Left lung (tissue), 10 donors: Measurements from ENCODE around the gene MARVELD1. TPM values are rescaled to one million over a fixed set of nuclear protein-coding genes. Genes with fewer than 3 reads are reported as not detected.

Experiments
- ATAC-seq: fragments of 200-7000 bp; cut with Tn5 transposase; one replicate; pipeline ENCODE4 v1.9.1; 2020; ENCODE audit warnings: moderate library complexity
- DNase-seq, 4 donors: peaks; one replicate each; pipeline ENCODE4 v3.0.0-alpha.2; 2013 to 2020
- H3K27ac ChIP-seq, 2 donors: fragments of 200-600 bp; sonication (generic) in 1 of 2; one replicate each; pipeline versions ENCODE4 v1.5.0 to v1.8.0; 2020 to 2021
- H3K27me3 ChIP-seq, 2 donors: fragments of 200-600 bp; sonication (generic) in 1 of 2; one replicate each; pipeline versions ENCODE4 v1.5.0 to v1.8.0; 2020 to 2021
- H3K36me3 ChIP-seq, 2 donors: fragments of 200-600 bp; sonication (generic) in 1 of 2; one replicate each; pipeline versions ENCODE4 v1.5.0 to v1.8.0; 2020 to 2021
- H3K4me1 ChIP-seq, 2 donors: fragments of 200-600 bp; one replicate each; pipeline ENCODE4 v1.8.0; 2021
- H3K4me3 ChIP-seq, 2 donors: fragments of 200-600 bp; sonication (generic) in 1 of 2; one replicate each; pipeline versions ENCODE4 v1.5.0 to v1.8.0; 2020 to 2021; ENCODE audit warnings: mild to moderate bottlenecking in 1 of 2
- H3K9me3 ChIP-seq, 2 donors: fragments of 200-600 bp; sonication (generic) in 1 of 2; one replicate each; pipeline versions ENCODE4 v1.5.0 to v1.8.0; 2020 to 2021
- intact Hi-C, 2 donors: fragments of 100-400 bp; cut with DNase I; formaldehyde crosslinking; loops; one replicate each; pipeline versions ENCODE4 v1.11.2 to v1.14.2; 2022
- polyA plus RNA-seq, 6 donors: library from polyadenylated mRNA; unstranded; fragments of 120-200 nt; gene quantifications; one replicate each; pipeline ENCODE4 v1.2.1, GENCODE V29; 2013; ENCODE audit not compliant: insufficient read length in 6 of 6
- total RNA-seq, 2 donors: library from RNA; stranded (reverse); fragmentation: NEBNext Ultra II Directional; extraction: Animal tissue kit (Norgen Biotek cat#: 25700); gene quantifications; one replicate each; pipeline ENCODE4 v1.2.1, GENCODE V29; 2021
- TF ChIP-seq, protein P1 (sequence below), 2 donors: fragments of 200-600 bp; sonication (generic) in 1 of 2; IDR thresholded peaks; one replicate each; pipeline versions ENCODE4 v1.5.0 to v1.8.0; 2021; ENCODE audit warnings: antibody characterized with exemption in 2 of 2
- donor health status: DM: no; HTN: yes; CAD: no.
- donor health status: DM: no; HTN: no; CAD: no.

The MARVELD1 gene
- total and polyA plus RNA-seq, 8 donors, result 48.1 to 66.9 (median 57.5) TPM

DNA sequence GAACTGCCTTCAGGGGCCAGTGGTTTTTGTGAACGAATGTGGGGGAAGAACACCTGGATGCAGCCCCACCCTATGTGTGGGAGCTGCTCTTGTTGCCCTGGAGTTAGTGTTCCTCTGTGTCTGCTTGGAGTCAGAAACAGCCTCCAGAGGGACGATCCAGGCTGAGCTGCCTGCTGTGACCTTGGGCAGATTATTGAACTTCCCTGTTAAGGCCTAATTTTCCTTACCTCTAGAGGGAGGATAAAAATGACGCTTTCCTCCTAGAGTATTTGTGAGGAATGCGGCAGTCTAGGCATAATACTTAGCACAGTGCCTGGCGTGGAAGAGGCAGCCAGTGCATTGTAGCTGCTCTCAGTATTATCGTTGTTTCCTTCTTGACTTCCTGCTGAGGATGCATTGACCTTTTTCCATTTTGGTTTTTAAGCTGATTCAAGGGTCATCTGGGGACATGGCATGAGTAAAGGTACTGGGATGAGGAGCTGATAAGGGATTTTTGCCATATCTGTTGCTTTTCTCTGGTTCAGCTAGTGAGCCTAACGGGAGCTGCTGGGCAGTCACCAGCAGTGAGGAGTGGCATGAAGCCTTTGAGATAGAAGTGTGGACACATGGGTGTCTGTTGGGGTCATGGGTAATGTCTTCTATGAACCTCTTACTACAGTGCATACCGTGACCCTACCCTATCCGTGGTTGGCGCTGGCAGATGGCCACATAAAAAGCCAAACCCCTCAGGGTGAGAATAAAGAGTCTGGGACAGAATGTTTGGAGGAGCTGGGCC lies 29.8 kb downstream of the MARVELD1 start:
- Histone ChIP-seq H3K4me1 (peaks cover 5 to 21% of the 10 kb centered on the region in 2 donors), H3K9me3 (no peaks in the 10 kb centered on the region), H3K27me3 (no peaks in the 10 kb centered on the region), H3K4me3 (no peak overlapping the region), H3K36me3 (peaks cover 0 to 94% of the 10 kb centered on the region in 2 donors), H3K27ac (no peak overlapping the region)
- intact Hi-C loops, result no loop called here
- ATAC-seq (no peak), DNase-seq (peak in 1 of 4 donors; percentile 22)
- TF ChIP-seq, protein P1, sequence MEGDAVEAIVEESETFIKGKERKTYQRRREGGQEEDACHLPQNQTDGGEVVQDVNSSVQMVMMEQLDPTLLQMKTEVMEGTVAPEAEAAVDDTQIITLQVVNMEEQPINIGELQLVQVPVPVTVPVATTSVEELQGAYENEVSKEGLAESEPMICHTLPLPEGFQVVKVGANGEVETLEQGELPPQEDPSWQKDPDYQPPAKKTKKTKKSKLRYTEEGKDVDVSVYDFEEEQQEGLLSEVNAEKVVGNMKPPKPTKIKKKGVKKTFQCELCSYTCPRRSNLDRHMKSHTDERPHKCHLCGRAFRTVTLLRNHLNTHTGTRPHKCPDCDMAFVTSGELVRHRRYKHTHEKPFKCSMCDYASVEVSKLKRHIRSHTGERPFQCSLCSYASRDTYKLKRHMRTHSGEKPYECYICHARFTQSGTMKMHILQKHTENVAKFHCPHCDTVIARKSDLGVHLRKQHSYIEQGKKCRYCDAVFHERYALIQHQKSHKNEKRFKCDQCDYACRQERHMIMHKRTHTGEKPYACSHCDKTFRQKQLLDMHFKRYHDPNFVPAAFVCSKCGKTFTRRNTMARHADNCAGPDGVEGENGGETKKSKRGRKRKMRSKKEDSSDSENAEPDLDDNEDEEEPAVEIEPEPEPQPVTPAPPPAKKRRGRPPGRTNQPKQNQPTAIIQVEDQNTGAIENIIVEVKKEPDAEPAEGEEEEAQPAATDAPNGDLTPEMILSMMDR (IDR thresholded peaks at IDR 0.05), result no peak

DNA sequence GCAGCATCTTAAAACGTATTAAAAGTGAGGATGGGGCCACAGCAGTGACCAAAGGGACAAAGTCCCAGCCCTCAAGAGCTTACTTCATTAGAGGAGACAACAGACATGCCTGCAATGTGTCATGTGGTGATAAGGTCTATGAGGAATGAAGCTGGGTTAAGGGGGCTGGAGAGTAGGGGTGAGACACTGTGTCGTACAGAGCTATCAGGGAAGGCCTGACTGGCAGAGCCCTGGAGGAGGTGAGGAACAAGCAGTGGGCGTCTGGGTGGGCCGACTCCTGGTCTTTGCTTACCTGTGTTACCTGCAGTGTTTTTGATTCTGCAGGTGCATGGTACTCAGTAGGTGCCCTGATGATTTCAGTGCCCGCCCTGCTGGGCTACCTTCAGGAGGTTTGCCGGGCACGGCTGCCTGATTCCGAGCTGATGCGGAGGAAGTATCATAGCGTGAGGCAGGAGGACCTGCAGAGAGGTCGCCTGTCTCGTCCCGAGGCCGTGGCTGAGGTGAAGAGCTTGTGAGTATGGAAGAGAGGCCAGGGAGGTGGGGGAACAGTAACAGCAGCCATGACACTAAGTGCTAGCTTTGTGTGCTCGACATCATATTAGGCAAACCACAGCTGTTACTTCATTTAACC lies 31.0 kb downstream of the MARVELD1 start:
- Histone ChIP-seq H3K4me3 (no peak overlapping the region), H3K27ac (no peak overlapping the region), H3K9me3 (no peaks in the 10 kb centered on the region), H3K36me3 (peaks cover 0 to 98% of the 10 kb centered on the region in 2 donors), H3K27me3 (no peaks in the 10 kb centered on the region), H3K4me1 (peaks cover 0 to 9% of the 10 kb centered on the region in 2 donors)
- intact Hi-C loops, result no loop called here
- DNase-seq (peak in 1 of 4 donors; percentile 26), ATAC-seq (no peak)
- TF ChIP-seq, protein P1 (IDR thresholded peaks at IDR 0.05), result no peak

DNA sequence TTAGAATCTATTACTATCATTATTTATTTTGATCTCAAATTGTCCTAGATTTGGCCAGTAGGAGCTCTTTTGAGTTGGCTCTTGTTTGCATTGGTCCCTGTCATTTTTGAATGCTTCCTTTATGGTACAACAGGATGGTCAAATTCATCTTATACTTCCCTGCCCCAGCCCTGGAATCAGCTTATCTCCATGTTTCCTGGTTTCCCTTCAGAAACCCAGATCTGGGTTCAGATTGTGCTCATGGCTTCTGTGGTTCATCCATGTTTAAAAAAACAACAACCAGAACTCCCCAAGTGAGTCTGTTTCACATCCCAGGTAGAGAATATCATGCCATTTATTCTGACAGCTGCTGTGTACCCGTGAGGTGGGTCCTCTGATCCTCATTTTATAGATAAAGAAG lies 34.0 kb downstream of the MARVELD1 start:
- Histone ChIP-seq H3K4me1 (peaks cover 0 to 2% of the 10 kb centered on the region in 2 donors), H3K36me3 (peaks cover 0 to 99% of the 10 kb centered on the region in 2 donors), H3K27ac (no peak overlapping the region), H3K9me3 (no peaks in the 10 kb centered on the region), H3K27me3 (no peaks in the 10 kb centered on the region), H3K4me3 (no peak overlapping the region)
- DNase-seq (no peak), ATAC-seq (no peak)
- intact Hi-C loops, result no loop called here
- TF ChIP-seq, protein P1 (IDR thresholded peaks at IDR 0.05), result no peak

DNA sequence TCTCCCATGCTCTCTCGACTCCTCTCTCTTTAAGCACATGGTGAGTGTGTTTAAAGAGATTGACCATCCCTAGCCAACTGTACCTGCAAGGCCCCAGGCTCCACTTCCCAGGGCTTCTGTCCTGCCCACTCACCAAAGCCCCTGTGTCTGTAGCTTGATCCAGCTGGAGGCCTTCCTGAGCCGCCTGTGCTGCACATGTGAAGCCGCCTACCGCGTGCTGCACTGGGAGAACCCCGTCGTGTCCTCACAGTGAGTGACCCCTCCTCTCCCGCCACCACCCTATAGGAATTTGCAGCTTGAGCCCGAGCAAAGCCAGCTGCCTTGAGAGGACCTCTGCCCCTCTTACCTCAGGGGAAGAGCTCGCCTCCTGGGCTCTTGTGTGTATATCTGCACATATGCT lies 34.6 kb downstream of the MARVELD1 start:
- H3K4me1 ChIP-seq, result no peaks in the 10 kb centered on the region
- no peaks in the 10 kb centered on the region for H3K27me3 ChIP-seq
- ATAC-seq (no peak), DNase-seq (no peak)
- TF ChIP-seq, protein P1 (IDR thresholded peaks at IDR 0.05), result no peak
- H3K4me3 ChIP-seq, result no peak overlapping the region
- intact Hi-C loops, result no loop called here
- H3K36me3 ChIP-seq, result peaks cover 0 to 99% of the 10 kb centered on the region in 2 donors
- H3K27ac ChIP-seq, result no peak overlapping the region
- no peaks in the 10 kb centered on the region for H3K9me3 ChIP-seq

DNA sequence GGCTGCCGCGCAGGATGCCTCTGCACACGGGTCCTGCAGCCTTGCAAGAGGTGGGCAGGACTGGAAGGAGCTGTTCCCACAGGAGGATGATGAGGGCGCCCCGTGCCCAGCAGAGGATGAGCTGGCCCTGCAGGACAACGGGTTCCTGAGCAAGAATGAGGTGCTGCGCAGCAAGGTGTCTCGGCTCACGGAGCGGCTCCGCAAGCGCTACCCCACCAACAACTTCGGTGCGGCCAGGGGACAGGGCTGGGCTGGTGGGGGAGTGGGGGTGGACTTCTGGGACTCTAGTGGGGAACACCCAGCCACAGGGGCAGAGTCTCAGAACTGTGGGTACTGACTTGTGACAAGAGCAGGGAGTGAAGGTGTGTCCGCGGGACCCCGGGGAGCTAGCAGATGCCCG lies 39.4 kb downstream of the MARVELD1 start:
- H3K27ac ChIP-seq, result no peak overlapping the region
- TF ChIP-seq, protein P1 (IDR thresholded peaks at IDR 0.05), result no peak
- H3K9me3 ChIP-seq, result no peaks in the 10 kb centered on the region
- no peak for ATAC-seq
- no peaks in the 10 kb centered on the region for H3K4me1 ChIP-seq
- H3K4me3 ChIP-seq, result no peak overlapping the region
- intact Hi-C loops, result no loop called here
- H3K27me3 ChIP-seq, result no peaks in the 10 kb centered on the region
- peaks cover 0 to 100% of the 10 kb centered on the region in 2 donors for H3K36me3 ChIP-seq
- no peak for DNase-seq
